IgD-negative memory B cell (primary cell): ENCODE results near the gene MXRA5. TPM values are rescaled to one million over a fixed set of nuclear protein-coding genes. Genes with fewer than 3 reads are reported as not detected.
"Not testable (repeated sequence)": the region's sequence is repeated elsewhere in the genome, so short reads cannot be mapped to it uniquely, and the experiment has no call there.

ENCODE experiments used
- H3K27ac Mint-ChIP-seq, 3 donors: one replicate each; pipeline ENCODE4 v1.8.0; 2020 to 2022; ENCODE audit warnings: mild to moderate bottlenecking in 3 of 3, mixed read lengths in 3 of 3, moderate library complexity in 1 of 3
- H3K27me3 Mint-ChIP-seq: one replicate; pipeline ENCODE4 v1.8.0; 2021; ENCODE audit warnings: mixed read lengths
- H3K36me3 Mint-ChIP-seq: one replicate; pipeline ENCODE4 v1.8.0; 2020; ENCODE audit warnings: mild to moderate bottlenecking, mixed read lengths
- H3K4me1 Mint-ChIP-seq, 3 donors: one replicate each; pipeline ENCODE4 v1.8.0; 2020 to 2022; ENCODE audit warnings: mixed read lengths in 3 of 3, mild to moderate bottlenecking in 1 of 3
- H3K4me3 Mint-ChIP-seq, 4 donors: one replicate each; pipeline ENCODE4 v1.8.0; 2020 to 2022; ENCODE audit warnings: mild to moderate bottlenecking in 4 of 4, mixed read lengths in 4 of 4, moderate library complexity in 3 of 4
- H3K9me3 Mint-ChIP-seq, 3 donors: one replicate each; pipeline ENCODE4 v1.8.0; 2020 to 2021; ENCODE audit warnings: mixed read lengths in 3 of 3, mild to moderate bottlenecking in 1 of 3
- polyA plus RNA-seq: library from polyadenylated mRNA; unstranded; fragments of 300-500 nt; fragmentation: Illumina TruSeq; gene quantifications from one replicate; pipeline ENCODE4 v1.2.3, GENCODE V29; 2021

The MXRA5 gene
- polyA plus RNA-seq, 1 donor from 2014 or later: not detected

DNA sequence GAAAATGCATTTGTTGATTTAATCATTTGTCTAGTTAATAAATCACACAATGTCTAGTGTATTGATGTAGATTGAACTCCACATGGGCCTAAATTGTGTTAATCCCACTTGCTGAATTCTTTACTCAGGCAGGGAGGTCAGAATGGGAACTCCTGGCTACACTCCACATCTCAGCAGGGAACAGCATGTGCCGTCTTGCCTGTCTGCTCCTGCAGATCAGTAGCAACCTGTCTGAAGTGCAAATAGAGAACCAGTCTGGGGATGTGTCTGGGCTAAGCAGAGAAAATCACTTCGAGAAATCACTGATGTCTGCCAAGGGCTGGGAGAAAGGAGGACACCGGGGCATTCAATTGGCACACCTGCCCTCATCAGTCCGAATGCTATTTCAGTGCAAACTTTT is 16.5 kb upstream of the MXRA5 start:
- no peak overlapping the region for H3K4me3 Mint-ChIP-seq
- no peak overlapping the region for H3K27ac Mint-ChIP-seq
- H3K27me3 Mint-ChIP-seq: no peaks in the 10 kb centered on the region

GRCh38 chrX:3360881-3361280 is 14.4 kb upstream of the MXRA5 start:
- Mint-ChIP-seq H3K27ac (no peak overlapping the region), H3K36me3 (no peaks in the 10 kb centered on the region), H3K9me3 (no peaks in the 10 kb centered on the region), H3K4me3 (peak overlapping the region in 1 of 4 donors; percentile 17), H3K27me3 (no peaks in the 10 kb centered on the region), H3K4me1 (no peaks in the 10 kb centered on the region)

More for the DNA sequence above, 16.5 kb upstream of the MXRA5 start:
- Mint-ChIP-seq H3K36me3 (no peaks in the 10 kb centered on the region), H3K9me3 (no peaks in the 10 kb centered on the region), H3K4me1 (no peaks in the 10 kb centered on the region)

- not testable (repeated sequence) for H3K27ac Mint-ChIP-seq, H3K4me3 Mint-ChIP-seq, H3K36me3 Mint-ChIP-seq, H3K27me3 Mint-ChIP-seq, H3K4me1 Mint-ChIP-seq
- peaks cover 6 to 11% (median 6%) of the 10 kb centered on the region in 3 donors for H3K9me3 Mint-ChIP-seq
These were observed 6.3 kb upstream of the MXRA5 start for GRCh38 chrX:3352741-3353140.

DNA sequence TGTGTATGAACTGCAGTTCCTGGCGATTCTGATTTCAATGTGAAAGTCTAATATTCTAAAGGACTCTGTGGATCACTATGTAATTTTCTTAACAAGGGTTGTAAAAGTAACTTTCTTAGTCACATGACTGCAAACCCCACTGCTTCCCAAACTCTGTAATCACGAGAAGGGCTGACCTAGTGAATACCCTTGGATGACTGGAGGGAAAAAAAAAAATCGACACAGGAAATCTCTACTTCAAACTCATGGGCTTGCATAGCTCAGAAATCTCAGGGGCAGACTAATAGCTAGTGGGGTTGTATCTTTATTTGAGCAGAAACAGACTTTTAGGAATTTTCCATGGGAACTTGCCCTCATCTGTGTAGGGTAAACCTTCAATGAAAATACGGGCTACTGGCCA is 4.8 kb upstream of the MXRA5 start:
- Mint-ChIP-seq H3K9me3 (peaks cover 6 to 11% (median 6%) of the 10 kb centered on the region in 3 donors), H3K36me3 (no peaks in the 10 kb centered on the region), H3K27ac (no peak overlapping the region), H3K4me3 (no peak overlapping the region), H3K4me1 (no peaks in the 10 kb centered on the region), H3K27me3 (peaks cover 7% of the 10 kb centered on the region)

GRCh38 chrX:3348191-3348590 is 1.7 kb upstream of the MXRA5 start:
- Mint-ChIP-seq H3K9me3 (peaks cover 7 to 13% (median 9%) of the 10 kb centered on the region in 3 donors), H3K4me3 (no peak overlapping the region), H3K27ac (no peak overlapping the region), H3K36me3 (no peaks in the 10 kb centered on the region), H3K27me3 (peaks cover 25% of the 10 kb centered on the region), H3K4me1 (no peaks in the 10 kb centered on the region)

DNA sequence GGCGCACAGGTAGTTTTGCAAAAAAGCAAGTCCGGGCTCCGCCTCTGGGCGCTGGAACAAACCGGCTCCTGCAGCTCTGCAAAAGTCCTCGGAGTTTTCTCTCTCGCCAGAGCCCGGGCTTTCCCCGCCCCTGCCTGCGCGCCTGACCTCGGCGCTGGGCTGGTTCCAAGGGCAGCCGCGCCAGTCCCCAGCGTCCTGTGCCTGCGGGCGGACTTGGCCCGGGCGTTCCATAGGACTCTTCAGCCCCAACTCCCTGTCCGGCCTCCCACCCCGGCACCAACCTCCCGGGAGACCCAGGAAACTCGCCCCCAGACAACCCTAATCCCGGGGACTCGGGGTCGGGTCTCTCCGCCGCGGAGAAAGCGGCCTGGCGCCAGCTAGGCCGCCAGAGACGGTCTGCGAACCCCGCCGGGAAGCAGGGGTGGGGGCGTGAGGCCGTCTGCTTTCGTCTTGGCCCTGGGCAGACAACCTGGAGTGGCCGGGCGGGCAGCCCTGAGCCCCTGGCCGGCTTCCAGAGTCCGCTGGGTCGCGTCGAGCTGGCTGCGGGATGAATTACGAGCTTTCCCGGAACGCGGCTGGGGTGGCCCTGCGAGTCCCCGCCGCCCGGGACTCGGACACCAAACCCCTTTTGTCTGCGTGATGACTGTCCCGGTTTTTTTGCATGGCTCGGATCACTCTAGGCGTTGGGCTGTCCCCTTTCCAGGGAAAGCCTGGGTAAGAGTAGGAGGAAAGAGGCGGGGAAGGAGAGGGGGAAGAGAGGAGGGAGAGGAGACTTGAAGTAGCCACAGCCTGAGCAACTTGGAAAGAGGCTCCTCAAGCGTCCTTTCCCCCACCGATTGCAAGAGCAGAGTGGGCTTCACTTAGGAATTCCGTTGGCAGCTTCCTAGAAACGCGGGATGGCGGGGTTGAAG is 916 bp downstream of the MXRA5 start:
- Mint-ChIP-seq H3K9me3 (peaks cover 5 to 14% (median 9%) of the 10 kb centered on the region in 3 donors), H3K4me3 (no peak overlapping the region), H3K36me3 (no peaks in the 10 kb centered on the region), H3K4me1 (no peaks in the 10 kb centered on the region), H3K27ac (no peak overlapping the region), H3K27me3 (peaks cover 26% of the 10 kb centered on the region)

GRCh38 chrX:3343569-3343968 is 2.9 kb downstream of the MXRA5 start:
- H3K9me3 Mint-ChIP-seq, H3K27ac Mint-ChIP-seq, H3K4me1 Mint-ChIP-seq, H3K36me3 Mint-ChIP-seq, H3K4me3 Mint-ChIP-seq: not testable (repeated sequence)
- H3K27me3 Mint-ChIP-seq: peaks cover 26% of the 10 kb centered on the region

DNA sequence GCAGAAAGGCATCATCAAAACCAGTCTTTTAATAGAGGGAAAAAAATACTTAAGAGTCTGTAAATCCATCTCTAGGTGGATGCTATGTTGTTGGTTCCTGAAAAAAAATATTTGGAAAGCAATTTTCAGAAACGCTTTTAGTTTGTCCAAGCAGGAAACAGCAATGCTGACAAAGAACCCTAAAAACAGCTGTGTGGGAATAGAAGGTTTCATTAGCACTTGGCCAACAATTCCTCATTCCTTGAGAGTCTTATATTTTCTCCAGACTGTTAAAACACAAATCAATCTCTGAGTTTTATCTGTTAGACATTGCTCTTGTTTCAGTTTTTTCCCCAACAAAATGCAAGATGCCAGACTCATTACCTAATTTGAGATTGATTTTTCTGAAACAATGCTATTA is 6.4 kb downstream of the MXRA5 start:
- peaks cover 3 to 5% (median 4%) of the 10 kb centered on the region in 3 donors for H3K9me3 Mint-ChIP-seq
- H3K4me3 Mint-ChIP-seq: no peak overlapping the region
- H3K27me3 Mint-ChIP-seq: peaks cover 17% of the 10 kb centered on the region
- H3K27ac Mint-ChIP-seq: no peak overlapping the region
- no peaks in the 10 kb centered on the region for H3K4me1 Mint-ChIP-seq
- H3K36me3 Mint-ChIP-seq: no peaks in the 10 kb centered on the region

DNA sequence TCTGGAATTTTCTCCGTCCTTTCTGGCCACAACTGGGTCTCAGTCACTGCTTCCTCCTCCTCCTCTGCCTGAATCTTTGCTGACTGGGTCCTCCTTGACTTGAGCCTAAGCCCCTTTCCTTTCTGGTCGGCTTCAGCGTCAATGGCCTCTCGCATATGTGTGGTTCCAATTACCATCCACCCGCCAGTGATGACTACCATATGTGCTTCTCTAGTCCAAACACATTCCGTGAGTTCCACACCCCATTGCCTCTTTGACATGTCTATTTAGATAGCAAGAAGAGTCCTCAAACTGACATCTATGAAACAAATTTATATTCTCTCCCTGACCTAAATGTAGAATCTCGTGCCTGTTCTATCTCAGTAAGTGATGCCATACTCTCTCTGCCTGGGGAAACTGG is 19.8 kb downstream of the MXRA5 start:
- Mint-ChIP-seq H3K36me3 (no peaks in the 10 kb centered on the region), H3K9me3 (peaks cover 0 to 2% (median 0%) of the 10 kb centered on the region in 3 donors), H3K4me1 (no peaks in the 10 kb centered on the region), H3K27me3 (no peaks in the 10 kb centered on the region), H3K4me3 (no peak overlapping the region), H3K27ac (no peak overlapping the region)

GRCh38 chrX:3320471-3321046 is 25.9 kb downstream of the MXRA5 start:
- no peaks in the 10 kb centered on the region for H3K36me3 Mint-ChIP-seq
- no peak overlapping the region for H3K4me3 Mint-ChIP-seq
- peak overlapping the region in 1 of 3 donors; percentile 8 for H3K27ac Mint-ChIP-seq
- H3K9me3 Mint-ChIP-seq: peaks cover 0 to 9% (median 0%) of the 10 kb centered on the region in 3 donors
- H3K27me3 Mint-ChIP-seq: no peaks in the 10 kb centered on the region
- no peaks in the 10 kb centered on the region for H3K4me1 Mint-ChIP-seq

- H3K4me1 Mint-ChIP-seq: no peaks in the 10 kb centered on the region
- peaks cover 2 to 10% (median 7%) of the 10 kb centered on the region in 3 donors for H3K9me3 Mint-ChIP-seq
- H3K27me3 Mint-ChIP-seq: no peaks in the 10 kb centered on the region
- H3K27ac Mint-ChIP-seq: no peak overlapping the region
- no peaks in the 10 kb centered on the region for H3K36me3 Mint-ChIP-seq
- no peak overlapping the region for H3K4me3 Mint-ChIP-seq
These were observed 29.2 kb downstream of the MXRA5 start for GRCh38 chrX:3317191-3317718.

DNA sequence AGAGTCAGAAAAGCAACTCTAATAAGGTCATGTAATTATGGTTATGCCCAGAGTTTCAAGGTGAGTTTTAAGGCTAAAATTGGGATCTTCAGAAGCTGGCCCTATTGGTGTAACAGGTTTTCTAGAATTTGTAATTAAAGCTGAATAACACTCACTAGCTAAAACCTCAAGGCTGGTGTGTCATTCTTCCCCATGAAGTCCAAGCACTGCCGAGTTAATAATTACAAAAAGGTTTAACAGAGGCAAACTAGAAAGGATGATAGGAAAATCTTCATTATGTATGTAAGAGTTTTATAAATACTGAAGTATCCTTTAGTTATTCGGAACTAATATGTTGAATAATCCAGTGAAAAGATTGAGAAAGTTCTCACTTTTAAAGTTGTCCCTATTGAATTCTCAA is 34.3 kb downstream of the MXRA5 start:
- no peaks in the 10 kb centered on the region for H3K36me3 Mint-ChIP-seq
- H3K27ac Mint-ChIP-seq: no peak overlapping the region
- peaks cover 2 to 12% (median 3%) of the 10 kb centered on the region in 3 donors for H3K9me3 Mint-ChIP-seq
- no peak overlapping the region for H3K4me3 Mint-ChIP-seq
- H3K4me1 Mint-ChIP-seq: no peaks in the 10 kb centered on the region
- H3K27me3 Mint-ChIP-seq: no peaks in the 10 kb centered on the region

- peaks cover 0 to 2% (median 0%) of the 10 kb centered on the region in 3 donors for H3K4me1 Mint-ChIP-seq
- H3K9me3 Mint-ChIP-seq: peaks cover 0 to 6% (median 1%) of the 10 kb centered on the region in 3 donors
- no peak overlapping the region for H3K27ac Mint-ChIP-seq
- no peak overlapping the region for H3K4me3 Mint-ChIP-seq
- no peaks in the 10 kb centered on the region for H3K27me3 Mint-ChIP-seq
- H3K36me3 Mint-ChIP-seq: no peaks in the 10 kb centered on the region
These were observed 38.6 kb downstream of the MXRA5 start for GRCh38 chrX:3307881-3308280.

DNA sequence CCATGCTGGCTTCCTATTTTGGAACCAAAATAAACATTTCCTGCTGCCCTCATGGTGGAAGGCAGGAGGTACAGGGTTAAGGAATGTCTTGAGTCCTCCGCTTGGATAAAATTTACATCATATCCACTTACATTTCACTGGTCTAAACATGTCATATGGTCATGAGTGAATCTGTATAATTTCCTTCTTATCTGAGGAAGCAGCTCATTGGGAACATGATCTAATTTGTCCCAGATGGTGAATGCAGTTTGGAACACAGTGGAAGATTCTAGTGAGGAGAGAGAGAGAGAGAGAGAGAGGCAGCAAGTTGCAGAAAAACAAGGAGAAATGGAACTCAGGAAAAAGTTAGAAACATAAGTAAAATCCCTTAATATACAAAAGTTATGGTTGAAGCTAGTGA is 46.8 kb downstream of the MXRA5 start:
- Mint-ChIP-seq H3K4me3 (no peak overlapping the region), H3K36me3 (no peaks in the 10 kb centered on the region), H3K27me3 (no peaks in the 10 kb centered on the region), H3K27ac (no peak overlapping the region), H3K4me1 (no peaks in the 10 kb centered on the region), H3K9me3 (peaks cover 0 to 2% (median 0%) of the 10 kb centered on the region in 3 donors)

- Mint-ChIP-seq H3K27ac (no peak overlapping the region), H3K36me3 (no peaks in the 10 kb centered on the region), H3K4me1 (no peaks in the 10 kb centered on the region), H3K4me3 (no peak overlapping the region), H3K27me3 (no peaks in the 10 kb centered on the region), H3K9me3 (peaks cover 2 to 3% (median 2%) of the 10 kb centered on the region in 3 donors)
These were observed 50.7 kb downstream of the MXRA5 start for GRCh38 chrX:3295731-3296130.
